Hepatocyte (in vitro differentiated cells): Measurements from ENCODE around the gene AKAP6.

Source experiments
- CTCF ChIP-seq: fragments of 200-600 bp; sonication (generic); IDR thresholded peaks from 2 replicates; pipeline ENCODE4 v1.5.1; 2016; ENCODE audit warnings: antibody characterized with exemption, mild to moderate bottlenecking; ENCODE audit not compliant: poor library complexity
- EZH2 ChIP-seq: fragments of 200-600 bp; sonication (generic); IDR thresholded peaks from 2 replicates; pipeline ENCODE4 v1.6.1; 2016; ENCODE audit warnings: antibody characterized with exemption, mild to moderate bottlenecking, borderline replicate concordance
- EZH2phosphoT487 ChIP-seq: fragments of 200-600 bp; sonication (generic); IDR thresholded peaks from one replicate; pipeline ENCODE4 v1.6.1; 2018; ENCODE audit warnings: antibody characterized with exemption, mild to moderate bottlenecking, low read depth, moderate library complexity; ENCODE audit not compliant: unreplicated experiment, severe bottlenecking

GRCh38 chr14:32403688-32404087 is 74.6 kb downstream of the AKAP6 start:
- TF ChIP-seq CTCF: no peak
- no peak for TF ChIP-seq EZH2
- TF ChIP-seq EZH2phosphoT487: no peak
